CD4-positive, alpha-beta T cell treated with Interleukin-17A for 1 hour (primary cell): ENCODE data around the gene LPIN3.

ENCODE experiments used
- DNase-seq: peaks from one replicate; pipeline ENCODE4 v3.0.0-alpha.2; 2020

LPIN3 gene

GRCh38 chr20:41369673-41370072, 29.1 kb downstream of the LPIN3 start:
- no peak for DNase-seq

GRCh38 chr20:41370176-41370575, 29.6 kb downstream of the LPIN3 start:
- DNase-seq, result no peak

- no peak for DNase-seq
Observed at GRCh38 chr20:41371371-41371770, 30.8 kb downstream of the LPIN3 start.

- DNase-seq, result no peak
Observed at GRCh38 chr20:41373251-41373783, 32.7 kb downstream of the LPIN3 start.

- DNase-seq, result no peak
Observed at GRCh38 chr20:41373931-41374920, 33.6 kb downstream of the LPIN3 start.

GRCh38 chr20:41375846-41376245, 35.2 kb downstream of the LPIN3 start:
- no peak for DNase-seq

GRCh38 chr20:41376349-41376748, 35.7 kb downstream of the LPIN3 start:
- DNase-seq, result no peak

GRCh38 chr20:41377275-41377674, 36.7 kb downstream of the LPIN3 start:
- DNase-seq, result no peak

GRCh38 chr20:41379551-41379950, 38.9 kb downstream of the LPIN3 start:
- no peak for DNase-seq

- no peak for DNase-seq
Observed at GRCh38 chr20:41380551-41381193, 40.1 kb downstream of the LPIN3 start.

GRCh38 chr20:41382791-41383305, 42.2 kb downstream of the LPIN3 start:
- no peak for DNase-seq

GRCh38 chr20:41386502-41387427, 46.1 kb downstream of the LPIN3 start:
- no peak for DNase-seq

- DNase-seq, result no peak
Observed at GRCh38 chr20:41387444-41387851, 46.8 kb downstream of the LPIN3 start.

- DNase-seq, result no peak
Observed at GRCh38 chr20:41390889-41391288, 50.3 kb downstream of the LPIN3 start.

GRCh38 chr20:41391587-41392001, 51.0 kb downstream of the LPIN3 start:
- no peak for DNase-seq

- no peak for DNase-seq
Observed at GRCh38 chr20:41392295-41392694, 51.7 kb downstream of the LPIN3 start.

GRCh38 chr20:41392871-41393704, 52.5 kb downstream of the LPIN3 start:
- DNase-seq, result no peak

GRCh38 chr20:41393705-41394066, 53.1 kb downstream of the LPIN3 start:
- no peak for DNase-seq

GRCh38 chr20:41394081-41394480, 53.5 kb downstream of the LPIN3 start:
- no peak for DNase-seq

GRCh38 chr20:41394931-41395666, 54.5 kb downstream of the LPIN3 start:
- DNase-seq, result no peak
